CD4-positive, alpha-beta T cell treated with Interleukin-17A for 4 hours (primary cell): ENCODE data around the gene XXYLT1.

Experiments
- DNase-seq: peaks from one replicate; pipeline ENCODE4 v3.0.0-alpha.2; 2020; ENCODE audit warnings: mixed read lengths

XXYLT1 gene

DNA sequence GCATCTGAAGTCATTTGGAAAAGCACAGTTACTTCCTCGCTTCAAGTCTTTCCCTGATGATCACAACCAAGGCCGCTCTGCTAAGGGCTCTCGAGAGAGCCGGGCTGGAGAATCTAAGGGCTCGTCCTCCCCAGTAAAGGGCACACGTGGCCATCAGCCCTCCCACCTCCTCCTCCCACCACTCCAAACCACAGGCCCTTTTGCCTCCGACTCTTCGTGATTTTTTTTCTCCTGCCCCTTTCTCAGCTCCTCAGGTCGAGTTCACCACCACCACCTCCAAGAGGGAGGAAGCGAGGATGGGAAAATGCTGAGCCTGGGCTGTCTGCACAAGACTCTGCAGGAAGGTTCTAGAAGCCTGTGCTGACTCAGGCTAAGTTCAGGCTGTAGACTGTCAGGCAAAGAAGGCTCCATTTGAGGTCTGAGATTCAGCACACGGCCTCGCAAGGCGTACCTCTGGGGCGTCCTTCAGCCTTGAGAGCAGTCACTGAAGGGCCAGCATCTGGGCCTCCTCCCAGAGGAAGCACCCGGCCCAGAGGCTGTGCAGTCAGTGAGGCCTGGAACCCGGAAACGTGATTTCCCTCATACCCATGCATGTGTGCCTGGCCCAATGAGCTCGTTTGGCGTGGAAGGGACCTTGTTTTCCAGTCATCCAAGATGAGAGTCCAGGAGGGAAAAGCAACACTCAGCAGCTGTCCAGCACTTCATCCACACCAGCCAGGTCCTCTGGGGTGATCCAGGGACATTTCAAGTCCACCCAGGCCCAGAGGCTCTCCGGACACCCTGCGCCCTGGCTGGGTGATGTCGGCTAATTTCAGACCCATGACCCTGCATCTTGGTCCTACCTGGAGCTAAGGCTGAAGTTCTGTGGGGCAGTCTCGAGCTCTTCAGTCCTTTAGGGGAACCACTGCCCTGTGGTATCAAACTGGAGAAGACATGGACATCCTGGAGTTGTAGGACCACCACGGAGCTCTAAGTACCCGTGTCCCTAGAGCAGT lies 196.8 kb downstream of the XXYLT1 start:
- DNase-seq = no peak

DNA sequence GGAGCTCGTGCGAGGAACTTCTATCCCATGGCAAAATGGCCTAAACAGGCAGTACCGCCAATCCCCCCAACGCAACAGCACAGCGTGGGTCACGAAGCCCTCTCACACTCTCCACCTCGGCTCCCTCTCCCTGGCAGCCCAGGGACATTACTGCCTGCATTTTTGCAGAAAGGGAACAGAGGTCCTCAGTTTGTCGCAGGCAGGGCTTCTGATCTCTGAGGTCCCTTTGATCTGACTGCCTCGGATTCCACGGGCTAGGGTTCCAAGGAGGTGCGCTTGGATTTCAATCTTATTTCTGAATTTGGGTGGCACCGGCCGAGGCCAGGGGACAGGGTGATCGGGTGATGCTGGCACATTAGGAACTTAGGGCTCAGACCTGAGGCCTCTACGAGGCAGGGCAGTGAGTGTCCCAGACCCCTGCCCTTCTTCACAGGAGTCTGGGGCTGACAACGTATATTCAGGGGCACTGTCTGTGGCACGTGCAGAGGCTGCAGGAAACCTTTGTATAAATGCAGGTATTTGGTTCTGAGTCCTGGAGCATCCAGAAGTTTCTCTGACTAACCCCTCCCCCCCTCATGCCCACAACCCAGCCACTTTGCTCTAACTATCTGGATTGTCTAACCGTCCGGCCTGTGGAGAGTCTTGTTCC lies 197.9 kb downstream of the XXYLT1 start:
- DNase-seq = no peak

DNA sequence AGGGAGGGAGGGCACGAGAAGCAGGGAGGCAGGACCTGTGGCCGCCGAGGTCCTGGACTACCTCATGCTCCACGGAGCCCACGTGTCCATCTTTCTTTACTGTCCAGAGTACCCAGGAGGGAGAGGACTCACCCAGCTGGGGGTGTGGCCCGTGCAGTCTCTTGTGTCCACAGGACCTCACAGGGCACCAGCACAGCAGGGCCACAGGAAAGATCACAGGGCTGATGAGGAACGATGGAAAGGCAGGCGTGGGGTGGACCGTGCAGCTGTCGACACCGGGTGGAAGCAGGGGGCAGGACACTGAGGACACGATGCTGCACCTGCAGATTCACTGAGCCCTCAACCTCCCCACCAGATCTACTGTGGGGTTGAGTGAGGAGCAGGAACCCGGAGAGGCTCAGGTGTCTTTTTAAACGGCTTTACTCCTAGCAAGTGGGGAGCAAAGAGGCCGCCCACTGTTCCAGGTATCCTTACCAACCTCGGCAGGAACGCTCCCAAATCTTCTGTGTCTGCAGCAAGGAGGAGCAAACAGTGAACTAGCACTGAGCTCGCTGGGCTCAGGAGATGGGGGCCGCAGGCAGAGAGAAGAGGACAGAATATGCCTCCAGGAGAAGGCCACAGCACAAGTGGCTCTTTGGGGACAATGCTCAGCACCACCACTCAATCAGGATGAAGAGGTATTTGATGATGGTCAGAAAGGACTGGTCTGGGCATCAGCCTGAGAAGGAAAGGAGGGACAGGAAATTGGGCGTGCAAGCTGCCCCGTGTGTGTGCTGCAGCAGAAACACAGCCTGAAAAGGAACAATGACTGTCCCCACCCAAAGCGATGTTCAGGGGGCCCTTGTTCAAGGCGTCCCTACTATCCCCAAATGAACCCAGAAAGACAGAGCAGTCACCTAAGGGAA lies 198.8 kb downstream of the XXYLT1 start:
- DNase-seq = no peak

DNA sequence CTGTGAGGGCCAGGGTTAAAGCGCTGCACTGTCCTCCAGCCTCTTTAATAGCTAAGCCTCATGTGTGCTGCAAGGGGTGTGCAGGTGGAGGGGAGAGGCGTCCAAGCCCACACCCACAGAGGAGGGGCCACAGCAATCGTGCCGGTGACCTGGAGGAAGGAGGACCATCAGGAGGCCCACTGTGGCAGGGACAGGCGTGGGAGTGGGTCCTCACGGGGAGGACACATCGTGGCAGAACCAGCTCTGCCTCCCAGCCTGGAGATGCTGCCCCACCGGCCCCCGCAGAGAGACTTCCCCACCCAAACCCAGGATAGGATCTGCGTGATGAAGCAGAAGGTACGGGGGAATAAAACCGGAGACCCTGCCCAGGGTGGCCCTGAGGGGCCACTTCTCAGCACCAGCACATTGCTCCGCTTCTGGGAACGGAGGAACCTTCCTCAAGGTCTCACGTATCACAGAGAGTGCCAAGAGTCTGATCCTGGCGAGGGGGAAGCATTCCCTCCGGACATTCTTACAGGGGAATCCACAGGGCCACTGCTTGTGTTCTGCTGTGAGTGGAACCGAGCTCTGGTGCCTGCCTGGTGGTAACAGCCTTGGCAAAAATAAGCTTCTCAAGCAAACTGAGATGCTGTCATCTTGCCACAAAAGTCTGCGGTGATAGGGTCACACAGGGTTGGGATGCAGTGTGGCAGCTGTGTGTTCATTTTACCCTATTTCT lies 199.8 kb downstream of the XXYLT1 start:
- DNase-seq = no peak

DNA sequence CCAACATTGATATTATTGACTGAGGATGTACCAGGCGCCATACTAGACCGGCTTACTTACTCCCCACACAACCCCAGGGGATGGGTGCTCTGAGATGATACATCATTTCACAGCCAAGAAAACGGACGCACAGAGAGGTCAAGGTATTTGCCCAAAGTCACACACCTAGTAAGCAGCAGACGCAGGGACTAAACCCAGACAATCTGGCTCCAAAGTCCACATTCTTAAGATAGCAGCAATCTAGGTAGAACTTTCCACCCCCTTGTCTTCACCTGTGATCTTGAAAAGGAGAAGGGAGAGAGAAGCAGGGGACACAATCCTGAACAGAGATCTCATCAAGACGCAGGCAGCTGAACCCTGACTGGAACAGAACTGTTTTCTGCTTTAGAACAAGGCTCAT lies 200.6 kb downstream of the XXYLT1 start:
- DNase-seq = no peak

DNA sequence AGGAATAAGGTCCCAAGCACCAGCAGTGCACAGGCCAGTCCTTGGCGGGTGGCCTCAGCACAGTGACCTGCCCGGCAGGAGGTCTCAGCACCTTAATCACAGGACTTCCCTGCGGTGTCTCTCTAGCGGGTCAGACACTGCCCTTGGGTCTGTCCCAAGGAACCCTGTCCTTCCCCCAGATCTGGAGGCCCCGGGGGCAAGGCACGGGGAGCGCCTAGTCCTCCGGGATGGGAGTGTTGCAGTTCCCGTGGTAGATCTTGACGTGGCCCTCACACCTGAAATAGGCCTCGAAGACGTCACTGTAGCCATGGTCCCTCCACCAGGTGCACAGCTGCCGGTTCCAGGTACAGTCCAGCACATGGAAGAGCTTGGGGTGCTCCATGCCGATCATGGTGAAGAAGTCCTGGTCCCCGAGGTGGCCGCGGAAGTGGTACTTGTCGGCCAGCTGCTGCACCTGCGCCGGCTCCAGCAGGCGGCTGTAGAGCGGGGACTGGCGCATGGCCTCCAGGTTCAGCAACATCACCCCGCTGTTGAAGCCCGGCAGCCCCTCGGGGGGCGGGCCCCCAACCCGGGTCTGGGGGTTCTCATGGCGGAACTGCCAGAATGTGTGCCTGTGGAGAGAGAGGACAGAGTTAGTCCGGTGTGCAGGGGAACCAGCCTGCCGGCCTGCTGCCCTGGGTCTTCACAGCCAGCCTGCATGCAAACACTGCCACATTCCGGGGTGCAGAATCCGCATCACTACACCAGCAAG lies 201.3 kb downstream of the XXYLT1 start:
- no peak for DNase-seq

DNA sequence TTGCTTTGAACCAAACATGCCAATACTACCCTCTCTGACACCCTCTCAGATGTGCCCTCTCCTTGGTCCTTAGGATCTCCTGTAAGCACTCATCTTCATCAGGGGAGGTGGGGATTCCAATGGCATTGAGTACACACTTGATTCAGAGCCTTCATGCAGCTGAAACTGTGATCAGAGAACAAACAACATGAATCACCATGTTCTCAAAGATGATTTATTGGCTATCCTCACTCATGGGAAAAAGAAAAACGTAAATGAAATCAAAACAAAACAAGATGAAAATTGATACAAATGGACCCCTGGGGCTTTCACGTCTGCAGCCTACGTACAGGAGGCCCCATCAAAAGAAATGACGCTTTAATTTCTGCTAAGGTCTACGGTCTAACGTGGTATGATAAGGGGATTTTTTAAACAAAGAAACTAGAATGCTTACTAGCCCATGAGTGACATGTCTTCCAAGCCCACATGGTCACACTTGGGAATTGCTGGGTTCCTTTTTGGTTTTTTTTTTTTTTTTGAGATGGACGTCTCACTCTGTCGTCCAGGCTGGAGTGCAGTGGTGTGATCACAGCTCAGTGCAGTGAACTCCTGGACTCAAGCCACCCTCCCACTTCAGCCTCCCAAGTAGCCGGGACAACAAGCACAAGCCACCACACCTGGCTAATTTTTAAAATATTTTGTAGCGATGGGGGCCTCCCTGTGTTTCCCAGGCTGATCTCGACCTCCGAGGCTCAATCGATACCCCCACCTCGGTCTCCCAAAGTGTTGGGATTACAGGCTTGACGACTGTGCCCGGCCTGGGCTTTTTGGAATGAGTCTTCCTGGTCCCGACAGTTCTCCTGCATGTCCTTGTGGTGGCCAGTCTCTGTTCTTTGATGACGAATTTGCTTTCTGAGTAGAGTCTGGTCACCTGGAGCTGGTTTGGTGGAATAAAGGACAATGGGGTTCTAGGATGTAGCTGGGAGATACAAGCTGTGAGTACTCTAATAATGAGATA lies 202.6 kb downstream of the XXYLT1 start:
- no peak for DNase-seq

DNA sequence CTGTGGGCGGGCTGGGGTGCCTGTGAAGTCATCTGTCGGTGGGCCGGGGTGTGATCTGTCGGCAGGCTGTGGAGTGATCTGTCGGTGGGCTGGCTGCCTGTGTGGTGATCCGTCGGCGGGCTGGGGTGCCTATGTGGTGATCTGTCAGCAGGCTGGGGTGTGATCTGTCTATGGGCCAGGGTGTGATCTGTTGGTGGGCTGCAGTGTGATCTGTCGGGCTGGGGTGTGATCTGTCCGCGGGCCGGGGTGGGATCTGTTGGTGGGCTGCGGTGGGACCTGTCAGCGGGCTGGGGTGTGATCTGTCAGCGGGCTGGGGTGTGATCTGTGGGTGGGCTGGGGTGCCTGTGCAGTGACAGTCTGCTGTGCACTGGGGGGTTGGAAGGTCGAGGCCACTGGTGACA lies 204.5 kb downstream of the XXYLT1 start:
- no peak for DNase-seq

DNA sequence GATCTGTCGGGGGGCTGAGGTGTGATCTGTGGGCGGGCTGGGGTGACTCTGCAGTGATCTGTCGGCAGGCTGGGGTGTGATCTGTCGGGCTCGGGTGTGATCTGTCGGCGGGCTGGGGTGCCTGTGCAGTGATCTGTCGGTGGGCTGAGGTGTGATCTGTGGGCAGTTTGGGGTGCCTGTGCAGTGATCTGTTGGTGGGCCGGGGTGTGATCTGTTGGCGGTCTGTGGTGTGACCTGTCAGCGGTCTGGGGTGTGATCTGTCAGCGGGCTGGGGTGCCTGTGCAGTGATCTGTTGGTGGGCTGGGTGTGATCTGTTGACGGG lies 205.1 kb downstream of the XXYLT1 start:
- DNase-seq = no peak

DNA sequence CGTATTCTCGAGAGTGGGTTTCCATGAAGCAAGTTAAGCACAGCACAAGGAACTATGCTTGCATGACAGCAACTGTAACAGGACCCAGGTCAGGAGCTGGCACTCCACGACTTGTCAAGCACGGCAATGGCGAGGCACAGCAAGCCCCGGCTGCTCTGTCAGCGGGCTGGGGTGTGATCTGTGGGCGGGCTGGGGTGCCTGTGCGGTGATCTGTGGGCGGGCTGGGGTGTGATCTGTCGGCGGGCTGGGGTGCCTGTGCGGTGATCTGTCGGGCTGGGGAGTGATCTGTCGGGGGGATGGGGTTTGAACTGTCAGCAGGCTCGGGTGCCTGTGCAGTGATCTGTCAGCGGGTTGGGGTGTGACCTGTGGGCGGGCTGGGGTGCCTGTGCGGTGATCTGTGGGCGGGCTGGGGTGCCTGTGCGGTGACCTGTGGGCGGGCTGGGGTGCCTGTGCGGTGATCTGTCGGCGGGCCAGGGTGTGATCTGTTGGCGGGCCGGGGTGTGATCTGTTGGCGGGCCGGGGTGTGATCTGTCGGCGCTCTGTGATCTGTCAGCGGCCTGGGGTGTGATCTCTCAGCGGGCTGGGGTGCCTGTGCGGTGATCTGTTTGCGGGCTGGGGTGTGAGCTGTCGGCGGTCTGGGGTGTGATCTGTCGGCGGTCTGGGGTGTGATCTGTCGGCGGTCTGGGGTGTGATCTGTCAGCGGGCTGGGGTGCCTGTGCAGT lies 205.7 kb downstream of the XXYLT1 start:
- DNase-seq = no peak

DNA sequence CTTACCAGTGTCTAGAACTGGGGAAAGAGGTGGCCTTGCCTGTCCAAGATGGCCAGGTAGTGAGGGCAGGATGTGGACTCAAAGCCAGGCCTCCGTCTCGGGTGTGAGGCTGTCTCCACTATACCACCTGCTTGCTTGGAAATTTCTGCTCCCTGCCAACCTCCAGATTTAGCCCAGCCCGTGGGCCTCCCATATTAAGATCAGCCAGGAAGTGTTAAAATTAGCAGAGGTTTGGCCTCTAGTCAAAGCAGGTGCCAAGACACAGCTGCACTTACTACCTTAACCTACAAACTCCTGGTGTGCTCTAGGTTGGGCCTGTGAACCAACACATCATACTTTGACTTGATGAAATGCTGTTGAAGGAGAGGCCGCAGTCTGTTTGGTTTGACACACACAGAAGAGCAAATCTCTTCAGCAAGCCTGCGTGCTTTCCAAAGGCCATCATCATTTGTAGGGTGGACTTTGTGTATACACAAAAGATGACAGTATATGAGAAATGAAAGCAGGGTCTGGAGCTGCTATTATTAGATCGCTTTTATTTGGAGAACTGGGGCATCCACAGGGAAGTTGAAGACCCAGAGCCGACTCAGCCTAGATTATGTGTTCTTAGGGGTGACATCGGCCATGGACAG lies 206.5 kb downstream of the XXYLT1 start:
- no peak for DNase-seq

DNA sequence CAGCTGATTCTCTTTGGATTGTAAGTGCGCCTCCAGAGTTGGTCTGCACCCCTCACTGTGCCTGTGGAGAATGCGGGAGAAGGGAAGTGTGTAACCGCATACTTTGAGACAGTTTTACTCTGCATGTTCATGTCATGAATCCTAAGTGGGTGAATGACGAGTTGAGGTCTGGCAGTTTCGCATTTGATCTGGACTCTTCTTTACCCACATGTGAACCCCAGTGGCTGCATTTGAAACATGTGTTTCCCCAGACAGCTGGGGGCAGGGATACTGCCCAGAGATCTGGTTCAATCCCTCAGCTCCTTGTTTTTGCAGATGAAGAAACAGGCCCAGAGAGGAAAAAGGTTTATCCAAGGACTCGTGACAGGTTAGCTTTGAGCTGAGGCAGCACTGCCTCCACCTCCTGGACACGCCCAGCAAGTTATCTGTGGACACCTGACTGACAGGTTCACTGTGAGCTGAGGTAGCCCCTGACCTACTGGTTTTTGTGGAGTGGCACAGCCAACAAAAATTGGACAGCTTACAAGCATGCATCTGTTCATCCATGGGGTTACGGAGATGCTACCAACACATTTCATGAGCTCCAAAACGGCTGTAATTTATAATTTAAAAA lies 207.3 kb downstream of the XXYLT1 start:
- DNase-seq = no peak

DNA sequence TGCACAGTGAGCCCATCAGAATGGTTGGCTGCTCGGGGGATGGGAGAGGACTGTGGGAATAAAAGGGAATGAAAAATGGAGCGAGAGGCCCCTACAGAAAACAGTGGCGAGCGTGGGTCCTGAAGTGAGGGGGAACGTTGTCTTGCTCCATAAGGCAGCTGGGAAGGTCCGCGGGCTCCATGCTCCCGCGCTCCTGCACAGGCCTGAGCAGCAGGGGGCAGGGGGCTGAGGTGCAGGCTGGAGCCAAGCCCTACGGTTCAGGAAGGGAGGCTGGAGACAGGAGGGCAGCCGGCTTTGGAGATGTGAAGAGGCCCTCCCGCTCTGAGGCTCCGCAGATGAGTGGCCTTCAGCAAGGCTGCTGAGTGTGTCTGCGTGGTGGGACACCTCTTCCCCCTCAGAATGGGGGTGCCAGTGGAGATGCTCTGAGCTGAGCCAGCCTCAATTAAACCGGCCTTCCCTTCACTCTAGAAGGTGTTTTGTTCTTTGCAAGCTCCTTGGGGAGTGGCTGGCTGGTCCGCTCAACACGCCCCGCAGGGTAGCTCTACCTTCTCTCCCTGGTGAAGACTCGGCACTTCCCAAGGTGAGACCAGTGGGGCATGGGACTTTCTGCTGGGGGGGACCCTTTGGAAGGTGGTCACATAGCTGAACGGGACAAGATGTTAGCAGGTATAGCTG lies 208.0 kb downstream of the XXYLT1 start:
- DNase-seq = no peak

DNA sequence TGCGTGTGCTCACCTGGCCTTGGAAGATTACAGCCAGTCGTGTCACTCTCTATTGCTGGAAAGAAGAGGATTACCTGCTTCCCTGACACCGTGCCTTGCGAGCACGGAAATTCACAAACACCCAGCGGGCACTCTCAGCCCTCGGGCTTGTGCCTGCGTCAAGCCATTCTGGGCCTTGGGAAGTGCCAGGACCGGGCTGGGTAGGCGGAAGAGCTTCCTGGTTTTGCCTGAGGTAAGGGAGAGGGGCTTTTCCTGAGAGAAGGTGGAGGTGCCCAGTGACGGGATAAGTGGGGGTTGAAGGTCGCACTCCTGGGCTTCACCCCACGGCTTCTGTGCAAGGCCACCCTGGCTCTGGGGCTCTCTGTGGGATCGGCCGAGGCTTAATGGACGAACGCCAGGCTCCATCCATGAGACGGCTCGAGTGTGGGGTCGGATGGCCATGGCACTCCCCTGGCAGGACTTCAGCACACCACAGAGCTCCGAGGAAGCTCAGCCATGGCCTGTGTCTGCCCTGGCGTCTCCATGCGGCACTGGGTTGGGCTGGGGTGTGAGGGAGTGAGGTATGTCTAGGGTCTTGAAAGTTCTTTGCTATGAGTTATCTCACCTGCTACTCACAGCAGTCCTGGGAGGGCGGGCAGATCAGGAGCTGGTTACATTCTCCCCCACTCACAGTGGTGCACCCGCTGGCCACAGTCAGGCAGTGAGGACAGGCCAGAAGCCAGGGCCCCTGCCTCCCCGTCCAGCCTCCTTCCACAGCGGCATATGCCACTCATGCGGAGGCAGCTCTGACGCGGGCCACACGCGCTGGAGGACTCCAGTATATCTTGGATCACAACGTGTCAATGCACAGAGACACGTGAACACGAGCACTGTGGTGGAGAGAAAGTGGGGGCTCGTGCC lies 209.0 kb downstream of the XXYLT1 start:
- DNase-seq = no peak

DNA sequence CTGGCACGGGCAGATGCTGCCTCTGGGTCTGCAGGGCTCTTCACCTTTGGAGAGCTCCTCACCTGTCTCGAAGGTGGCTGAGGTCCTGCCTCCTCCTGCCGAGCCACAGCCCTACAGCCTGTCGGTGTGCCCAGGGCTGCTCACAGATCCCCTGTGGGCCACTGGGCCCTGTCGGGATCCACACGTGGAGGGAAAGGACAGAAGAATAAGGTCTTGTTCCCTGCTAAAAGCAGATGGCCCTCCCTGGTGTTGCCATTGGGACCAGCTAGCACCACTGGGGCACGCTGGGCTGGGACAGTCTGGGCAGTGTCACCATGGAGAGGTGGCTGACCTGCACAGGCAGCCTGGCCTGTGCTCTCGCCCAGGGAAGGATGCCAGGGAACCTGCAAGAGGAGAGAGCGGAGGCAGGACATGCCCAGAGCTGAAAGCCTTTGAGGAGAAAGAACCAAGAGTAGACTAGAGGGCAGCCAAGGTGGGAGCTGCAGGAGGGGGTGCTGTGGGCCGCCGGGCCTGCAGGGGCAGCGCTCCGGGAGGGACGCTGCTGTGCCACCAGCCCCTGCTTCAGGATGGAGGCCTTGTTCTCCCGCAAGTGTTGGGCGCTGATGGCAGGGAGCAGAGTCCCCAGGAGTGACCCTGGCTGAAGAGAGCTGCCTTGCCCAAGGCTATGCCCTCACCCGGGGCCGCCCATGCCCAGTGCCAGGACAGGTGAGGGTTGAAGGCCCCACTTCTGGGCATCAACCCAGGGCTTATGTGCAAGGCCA lies 210.2 kb downstream of the XXYLT1 start:
- no peak for DNase-seq

DNA sequence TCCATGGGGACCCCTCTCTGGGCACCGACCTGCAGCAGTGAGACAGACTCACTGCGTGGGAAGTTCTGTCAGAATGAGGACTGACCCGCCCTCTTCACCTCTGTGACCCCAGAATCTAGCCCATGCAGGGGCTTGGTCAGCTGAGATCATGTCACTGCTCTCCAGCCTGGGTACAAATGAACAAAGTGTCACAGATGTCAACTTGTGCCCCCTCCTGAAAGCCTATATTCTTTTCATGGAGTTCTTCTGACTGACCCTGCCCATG lies 210.8 kb downstream of the XXYLT1 start:
- DNase-seq = no peak
